MV-4-11 (cell line): Measurements from ENCODE around the gene NOP58.
"Not testable (repeated sequence)": the region's sequence is repeated elsewhere in the genome, so short reads cannot be mapped to it uniquely, and the experiment has no call there.

Experiments used
- DNase-seq: peaks from one replicate; lab custom pipeline; 2025; lab: John Stamatoyannopoulos, UW

The NOP58 gene

GRCh38 chr2:202306034-202306433, 40.5 kb downstream of the NOP58 start:
- DNase-seq = no peak

DNA sequence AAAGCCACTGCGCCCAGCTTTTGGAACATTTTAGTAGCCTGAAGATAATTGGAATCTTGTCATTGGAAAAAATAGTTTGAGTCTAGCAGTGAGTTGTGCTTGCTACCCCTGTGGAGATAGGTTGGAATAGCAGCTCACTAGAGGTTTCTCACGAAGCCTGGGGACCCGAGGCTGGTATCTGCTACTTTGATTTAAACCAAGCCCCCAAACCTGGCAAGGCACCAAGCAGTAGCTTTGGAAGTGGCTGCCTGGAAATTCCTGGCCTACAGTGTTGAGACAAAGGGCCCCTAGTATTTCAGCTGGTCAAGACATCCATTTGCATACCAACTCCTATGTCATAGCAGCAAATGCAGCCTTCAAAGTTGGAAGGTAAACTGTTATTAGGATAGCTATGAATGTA, 42.1 kb downstream of the NOP58 start:
- DNase-seq = no peak

DNA sequence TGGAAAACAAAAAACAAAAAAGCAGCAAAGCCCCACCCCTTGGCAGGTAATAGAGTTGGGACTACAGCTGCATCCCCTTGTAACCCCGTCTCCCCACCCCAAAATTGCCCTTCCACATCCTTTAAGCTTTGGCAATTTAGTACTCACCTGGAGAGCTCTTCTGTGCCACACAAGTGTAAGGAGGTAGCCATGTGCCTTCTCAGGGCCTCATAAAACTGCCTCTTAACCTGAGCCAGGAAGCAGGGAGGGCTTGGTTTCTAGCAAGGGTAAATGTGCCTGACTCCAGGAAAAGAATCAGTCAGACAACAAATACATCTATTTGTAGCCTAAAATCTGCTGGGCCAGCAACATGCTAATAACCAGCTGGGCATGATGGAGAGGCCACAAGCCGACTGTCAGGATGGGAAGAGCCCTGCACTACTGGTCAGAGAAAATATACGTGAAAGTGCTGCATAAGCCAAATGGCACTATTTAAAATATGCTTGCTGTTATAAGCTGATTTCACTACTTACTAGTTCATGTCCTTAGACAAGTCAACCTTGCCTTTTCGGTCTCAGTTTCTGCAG, 46.3 kb downstream of the NOP58 start:
- DNase-seq = no peak

- no peak for DNase-seq
Observed at GRCh38 chr2:202314116-202314515, 48.6 kb downstream of the NOP58 start.

DNA sequence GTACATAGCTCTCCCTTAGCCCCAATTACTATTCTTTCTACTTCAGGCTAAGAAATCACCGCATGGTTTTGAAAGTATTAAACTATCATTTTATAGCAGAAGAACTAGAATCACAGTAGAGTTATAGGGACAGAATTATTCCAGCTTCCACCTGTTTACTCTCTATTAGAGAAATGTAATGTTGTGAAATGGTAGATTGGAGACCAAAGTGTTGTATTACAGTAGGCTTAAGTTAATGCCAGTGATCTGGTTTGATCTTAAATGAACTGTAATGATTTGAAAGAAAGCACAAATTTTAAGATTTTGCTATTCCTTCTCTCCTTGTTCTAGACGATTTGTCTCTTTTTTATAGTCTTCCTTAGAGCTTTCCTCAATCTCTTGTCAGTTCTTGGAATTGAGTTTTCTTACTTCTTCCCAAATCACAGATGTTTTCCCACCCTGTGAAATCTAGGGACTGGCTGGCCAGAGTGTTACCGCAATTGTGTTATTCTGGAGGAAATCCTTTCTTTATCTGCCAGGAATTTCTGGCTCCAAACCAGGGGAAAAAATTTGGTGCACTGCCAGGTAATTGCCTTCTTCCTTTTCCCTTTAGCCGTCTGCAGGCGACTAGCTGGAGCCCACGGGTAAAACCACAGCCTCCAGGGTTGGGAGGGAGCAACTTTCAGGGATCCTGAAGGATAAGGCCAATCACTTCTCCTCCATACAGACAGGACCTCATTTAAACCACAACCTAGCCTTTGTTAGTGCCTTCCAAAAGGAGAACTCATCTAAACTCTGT, 51.7 kb downstream of the NOP58 start:
- no peak for DNase-seq

GRCh38 chr2:202320362-202320761, 54.8 kb downstream of the NOP58 start:
- DNase-seq = not testable (repeated sequence)

DNA sequence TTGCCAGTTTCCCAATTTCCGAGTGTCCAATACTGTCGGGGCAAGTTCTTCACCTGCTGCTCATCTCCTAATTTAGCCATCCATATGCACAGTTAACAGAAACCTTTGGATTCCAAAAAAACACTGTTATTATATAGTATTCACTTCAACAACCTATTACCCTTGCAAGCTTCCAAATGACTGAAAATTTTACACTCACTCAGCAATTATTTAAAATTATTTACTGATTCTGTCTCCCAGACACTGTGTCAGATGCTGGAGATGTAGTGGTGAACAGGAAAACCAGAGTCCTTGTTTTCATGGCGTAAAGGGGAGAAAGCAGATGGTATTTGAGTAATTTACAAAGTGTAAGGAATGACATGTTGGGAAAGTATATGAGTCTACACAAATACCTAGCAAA, 56.9 kb downstream of the NOP58 start:
- DNase-seq = no peak

DNA sequence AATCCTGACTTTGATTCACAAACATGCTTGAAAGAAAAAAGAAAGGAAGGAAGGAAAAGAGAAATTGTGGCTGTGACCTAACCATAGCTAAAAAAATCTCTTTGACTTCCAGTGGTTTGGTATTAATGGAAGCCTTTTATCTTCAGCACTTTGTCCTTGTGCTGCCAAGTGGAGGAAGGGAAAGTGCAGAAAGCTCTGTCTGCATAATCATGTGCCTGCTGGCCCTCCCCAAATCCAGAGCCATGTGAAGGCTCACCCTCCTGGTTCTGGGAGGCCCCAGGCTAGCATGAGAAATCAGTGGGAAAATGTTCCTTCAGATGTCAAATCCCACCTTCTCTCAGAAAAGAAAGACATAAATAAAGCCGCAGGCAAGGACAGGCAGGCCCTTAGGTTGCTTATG, 62.3 kb downstream of the NOP58 start:
- no peak for DNase-seq

DNA sequence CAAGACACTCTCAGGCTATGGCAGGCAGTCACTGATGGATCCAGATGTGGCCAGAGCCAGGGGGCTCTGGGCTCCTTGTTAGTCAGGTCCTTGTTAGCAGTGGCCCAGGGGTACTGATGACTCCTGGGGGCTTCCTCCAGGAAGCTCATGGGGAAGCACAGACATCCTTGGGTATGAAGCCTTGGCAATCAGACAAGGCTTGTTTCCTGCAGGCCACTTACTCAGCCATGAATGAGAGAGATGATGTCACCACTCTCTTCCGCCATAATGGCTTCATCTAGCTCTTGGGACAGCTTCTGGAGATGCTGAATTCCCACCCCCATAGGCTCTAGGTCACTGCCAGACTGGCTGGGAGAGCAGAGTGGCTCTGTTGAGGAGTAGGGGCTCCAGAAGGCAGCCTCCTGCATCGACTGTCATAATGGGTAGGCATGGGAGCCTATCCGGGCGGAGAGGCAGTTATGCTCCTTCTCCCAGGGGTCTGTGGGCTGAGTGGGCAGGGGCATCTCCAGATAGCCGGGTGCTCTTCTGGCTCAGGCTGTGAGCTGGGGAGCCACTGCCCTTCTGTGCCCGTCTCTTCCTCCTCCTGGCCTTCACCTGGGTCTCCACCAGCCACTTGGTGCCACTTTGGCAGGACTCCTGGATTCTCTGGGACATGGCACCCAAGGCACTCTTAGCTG, 70.4 kb downstream of the NOP58 start:
- DNase-seq = no peak

DNA sequence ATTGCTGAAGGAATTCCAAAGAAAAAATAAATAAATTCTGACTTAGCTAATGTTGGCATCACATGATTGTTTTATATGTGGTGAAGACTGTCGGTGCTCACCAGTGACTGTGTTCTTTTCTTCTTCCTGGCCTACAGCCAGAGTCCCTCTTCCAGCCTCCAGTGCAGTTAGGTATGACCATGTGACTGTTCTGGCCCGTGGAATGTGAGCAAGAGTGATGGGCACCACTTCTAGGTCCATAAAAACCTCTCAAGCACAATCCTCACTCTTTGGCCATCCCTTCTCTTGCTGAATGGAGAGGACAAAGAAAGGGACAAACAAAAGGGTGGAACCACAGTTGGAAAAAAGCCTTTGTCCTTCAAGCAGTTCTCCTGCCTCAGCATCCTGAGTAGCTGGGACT, 71.6 kb downstream of the NOP58 start:
- no peak for DNase-seq

DNA sequence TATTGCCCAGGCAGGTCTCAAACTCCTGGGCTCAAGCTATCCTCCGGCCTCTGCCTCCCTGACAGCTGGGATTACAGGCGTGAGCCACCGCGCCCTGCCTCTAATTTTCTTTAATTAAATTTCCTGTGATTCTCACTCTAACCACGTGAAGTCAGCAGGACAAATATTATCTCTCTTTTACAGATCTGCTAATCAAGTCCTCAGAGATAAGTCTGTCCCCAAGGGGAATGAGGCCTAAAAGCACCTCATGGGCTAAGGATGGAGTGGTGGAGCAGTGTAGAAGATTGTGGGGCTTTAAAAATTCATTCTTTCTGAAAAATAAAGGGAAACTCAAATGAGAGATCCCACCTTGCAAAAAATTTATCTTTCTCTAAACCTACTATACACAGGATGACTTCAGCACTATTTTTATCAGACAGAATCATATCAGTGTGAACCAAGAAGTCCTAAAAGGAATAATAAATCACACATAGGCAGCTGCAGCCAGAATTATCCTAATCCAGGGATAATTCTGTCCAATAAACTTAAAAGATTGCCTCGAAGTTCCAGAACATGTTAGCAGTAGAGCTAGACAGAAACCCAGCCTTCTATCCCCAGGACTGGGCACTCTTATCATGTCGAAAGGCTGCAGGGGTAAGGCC, 72.3 kb downstream of the NOP58 start:
- no peak for DNase-seq

DNA sequence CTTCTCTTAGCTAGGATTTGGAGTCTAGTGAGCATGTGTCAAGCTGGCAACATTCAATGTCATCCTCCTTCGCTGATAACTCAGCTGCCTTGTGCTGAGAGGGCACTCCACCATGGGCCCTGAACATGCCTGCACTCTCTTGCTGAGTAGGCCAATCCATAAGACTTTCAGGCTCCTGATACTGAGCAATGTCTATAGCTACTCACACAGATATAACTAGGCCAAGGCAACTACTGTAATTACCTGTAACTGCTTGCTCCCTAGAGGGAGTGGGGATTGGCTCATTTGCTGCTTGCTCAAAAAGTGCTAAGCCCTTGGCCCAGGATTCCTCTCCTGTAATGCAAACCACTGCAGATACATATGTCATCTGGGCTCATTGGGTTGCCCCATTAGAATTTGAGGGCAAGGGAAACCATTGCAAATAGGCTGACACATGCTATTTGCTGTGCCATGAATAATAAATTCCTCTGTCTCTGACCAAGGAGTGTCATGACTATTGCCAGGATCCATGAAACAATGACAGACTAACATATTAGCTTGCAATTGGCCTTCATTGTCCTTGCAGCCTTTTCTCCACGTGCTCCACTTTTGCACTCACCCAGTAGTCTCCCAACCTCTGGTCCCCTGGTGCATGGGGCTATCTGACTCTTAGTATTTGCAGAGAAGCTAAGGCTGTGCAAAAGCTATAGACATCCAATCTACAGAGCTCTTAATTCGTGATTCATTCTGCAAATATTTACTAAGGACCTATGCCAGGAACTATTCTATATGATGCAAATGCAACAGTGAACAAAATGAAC, 73.7 kb downstream of the NOP58 start:
- DNase-seq = no peak

DNA sequence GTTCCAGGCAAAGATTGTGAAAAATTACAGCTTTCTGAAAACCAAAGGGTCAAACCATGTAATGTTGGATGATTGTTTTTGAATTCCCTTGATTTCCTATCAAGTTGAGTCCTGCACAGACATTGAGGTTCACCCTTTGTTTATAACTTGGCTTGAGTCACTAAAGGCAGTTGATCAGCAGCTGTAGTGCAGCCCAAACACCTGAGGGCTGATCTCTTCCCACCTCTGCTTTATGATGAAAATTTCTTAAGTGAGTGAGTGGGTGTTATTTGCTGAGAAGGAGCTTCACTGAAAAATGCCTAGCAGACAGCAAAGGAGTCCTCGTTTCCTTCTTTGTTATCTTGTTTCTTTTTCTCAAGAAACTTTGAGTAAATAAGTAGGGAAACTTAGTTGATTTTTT, 78.6 kb downstream of the NOP58 start:
- no peak for DNase-seq

DNA sequence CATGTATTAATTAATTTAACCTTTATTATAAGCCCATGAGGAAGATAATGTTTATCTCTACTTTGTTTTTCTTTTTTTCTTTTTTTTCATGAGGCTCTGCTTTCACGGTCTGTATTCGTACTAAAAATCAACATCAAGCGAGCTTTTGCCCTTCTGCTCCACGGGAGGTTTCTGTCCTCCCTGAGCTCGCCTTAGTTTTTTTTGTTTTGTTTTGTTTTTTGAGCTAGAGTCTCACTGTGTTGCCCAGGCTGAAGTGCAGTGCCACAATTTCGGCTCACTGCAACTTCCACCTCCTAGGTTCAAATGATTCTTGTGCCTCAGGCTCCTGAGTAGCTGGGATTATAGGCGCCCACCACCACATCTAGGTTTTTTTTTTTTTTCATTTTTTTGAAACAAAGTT, 80.6 kb downstream of the NOP58 start:
- DNase-seq = no peak
